Measurements from ENCODE around the gene MTA1.

DNA sequence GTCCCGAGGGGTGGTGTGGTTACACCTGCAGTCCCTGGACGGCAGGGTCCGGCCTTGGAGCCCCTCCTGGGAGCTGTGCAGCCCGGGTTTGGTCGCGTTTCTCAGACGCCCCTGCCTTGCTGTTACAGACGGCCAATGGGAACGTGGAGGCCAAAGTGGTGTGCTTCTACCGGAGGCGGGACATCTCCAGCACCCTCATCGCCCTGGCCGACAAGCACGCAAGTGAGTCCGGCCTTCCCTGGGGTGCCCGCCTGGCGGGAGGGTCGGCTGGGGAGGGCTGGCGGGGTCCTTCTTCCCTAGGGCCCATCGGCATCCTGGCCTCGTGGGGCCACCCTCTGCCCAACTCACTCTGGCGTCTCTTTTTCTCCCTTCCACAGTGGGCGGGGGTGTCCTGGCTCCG is 25.7 kb downstream of the MTA1 start:
- TF ChIP-seq TAF1 (IDR thresholded peaks at IDR 0.05; ENCODE audit: borderline replicate concordance, low read depth, low read length) (no peak), EZH2 (IDR thresholded peaks at IDR 0.05; ENCODE audit: borderline replicate concordance, control insufficient read depth, low read depth, low read length) (no peak), CEBPB (IDR thresholded peaks at IDR 0.05; ENCODE audit: borderline replicate concordance in 1 of 2, low read depth in 2 of 2, low read length in 2 of 2) (no peak), POLR2AphosphoS5 (IDR thresholded peaks at IDR 0.05; ENCODE audit: low read length) (no peak)
- TF ChIP-seq, protein P1, sequence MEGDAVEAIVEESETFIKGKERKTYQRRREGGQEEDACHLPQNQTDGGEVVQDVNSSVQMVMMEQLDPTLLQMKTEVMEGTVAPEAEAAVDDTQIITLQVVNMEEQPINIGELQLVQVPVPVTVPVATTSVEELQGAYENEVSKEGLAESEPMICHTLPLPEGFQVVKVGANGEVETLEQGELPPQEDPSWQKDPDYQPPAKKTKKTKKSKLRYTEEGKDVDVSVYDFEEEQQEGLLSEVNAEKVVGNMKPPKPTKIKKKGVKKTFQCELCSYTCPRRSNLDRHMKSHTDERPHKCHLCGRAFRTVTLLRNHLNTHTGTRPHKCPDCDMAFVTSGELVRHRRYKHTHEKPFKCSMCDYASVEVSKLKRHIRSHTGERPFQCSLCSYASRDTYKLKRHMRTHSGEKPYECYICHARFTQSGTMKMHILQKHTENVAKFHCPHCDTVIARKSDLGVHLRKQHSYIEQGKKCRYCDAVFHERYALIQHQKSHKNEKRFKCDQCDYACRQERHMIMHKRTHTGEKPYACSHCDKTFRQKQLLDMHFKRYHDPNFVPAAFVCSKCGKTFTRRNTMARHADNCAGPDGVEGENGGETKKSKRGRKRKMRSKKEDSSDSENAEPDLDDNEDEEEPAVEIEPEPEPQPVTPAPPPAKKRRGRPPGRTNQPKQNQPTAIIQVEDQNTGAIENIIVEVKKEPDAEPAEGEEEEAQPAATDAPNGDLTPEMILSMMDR (IDR thresholded peaks at IDR 0.05 in 2 of 3, conservative IDR thresholded peaks at IDR 0.05 in 1 of 3; ENCODE audit: control insufficient read depth in 2 of 3, extremely low read depth in 1 of 3, insufficient read depth in 1 of 3, low read depth in 3 of 3, low read length in 3 of 3) = no peak
- TF ChIP-seq, protein P2, sequence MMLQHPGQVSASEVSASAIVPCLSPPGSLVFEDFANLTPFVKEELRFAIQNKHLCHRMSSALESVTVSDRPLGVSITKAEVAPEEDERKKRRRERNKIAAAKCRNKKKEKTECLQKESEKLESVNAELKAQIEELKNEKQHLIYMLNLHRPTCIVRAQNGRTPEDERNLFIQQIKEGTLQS (IDR thresholded peaks at IDR 0.05; ENCODE audit: borderline replicate concordance, extremely low read depth, low read depth, low read length) = no peak
